Measurements from ENCODE around the gene TRIM37.

Gene TRIM37

DNA sequence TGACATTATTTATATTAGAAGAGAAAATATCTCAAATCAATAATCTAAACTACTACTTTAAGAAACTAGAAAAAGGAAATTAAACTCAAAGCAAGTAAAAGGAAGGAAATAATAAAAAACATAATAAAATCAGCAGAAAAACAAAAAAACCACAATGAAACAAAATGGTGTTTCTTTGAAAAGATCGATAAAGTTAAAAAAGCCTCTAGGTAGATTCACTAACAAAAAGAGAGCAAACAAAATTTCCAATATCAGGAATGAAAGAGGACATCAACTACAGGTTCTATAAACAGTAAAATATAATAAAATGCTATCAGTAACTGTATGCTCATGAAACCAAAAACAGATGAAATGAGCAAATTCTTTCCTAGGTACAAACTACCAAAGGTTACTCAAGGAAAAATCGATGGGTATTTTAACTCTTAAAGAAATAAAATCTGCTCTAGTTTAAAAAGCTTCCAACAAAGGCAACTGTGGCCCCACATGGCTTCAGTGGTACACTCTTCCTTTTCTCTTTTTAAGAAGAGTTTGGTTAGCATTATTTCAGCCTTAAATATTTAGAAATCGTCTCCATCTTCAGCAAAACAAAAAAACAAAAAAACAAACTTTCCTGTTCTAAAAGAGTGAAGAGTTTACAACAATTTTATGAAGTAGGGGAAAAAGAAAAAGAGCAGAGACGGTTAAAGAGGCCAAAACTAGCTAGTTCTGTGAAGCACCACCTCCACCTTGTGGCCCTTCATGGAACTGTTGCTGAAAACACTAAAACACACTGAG is 102.2 kb downstream of the TRIM37 start:
- TF ChIP-seq, protein P1, sequence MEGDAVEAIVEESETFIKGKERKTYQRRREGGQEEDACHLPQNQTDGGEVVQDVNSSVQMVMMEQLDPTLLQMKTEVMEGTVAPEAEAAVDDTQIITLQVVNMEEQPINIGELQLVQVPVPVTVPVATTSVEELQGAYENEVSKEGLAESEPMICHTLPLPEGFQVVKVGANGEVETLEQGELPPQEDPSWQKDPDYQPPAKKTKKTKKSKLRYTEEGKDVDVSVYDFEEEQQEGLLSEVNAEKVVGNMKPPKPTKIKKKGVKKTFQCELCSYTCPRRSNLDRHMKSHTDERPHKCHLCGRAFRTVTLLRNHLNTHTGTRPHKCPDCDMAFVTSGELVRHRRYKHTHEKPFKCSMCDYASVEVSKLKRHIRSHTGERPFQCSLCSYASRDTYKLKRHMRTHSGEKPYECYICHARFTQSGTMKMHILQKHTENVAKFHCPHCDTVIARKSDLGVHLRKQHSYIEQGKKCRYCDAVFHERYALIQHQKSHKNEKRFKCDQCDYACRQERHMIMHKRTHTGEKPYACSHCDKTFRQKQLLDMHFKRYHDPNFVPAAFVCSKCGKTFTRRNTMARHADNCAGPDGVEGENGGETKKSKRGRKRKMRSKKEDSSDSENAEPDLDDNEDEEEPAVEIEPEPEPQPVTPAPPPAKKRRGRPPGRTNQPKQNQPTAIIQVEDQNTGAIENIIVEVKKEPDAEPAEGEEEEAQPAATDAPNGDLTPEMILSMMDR (IDR thresholded peaks at IDR 0.05): peak; percentile 89

DNA sequence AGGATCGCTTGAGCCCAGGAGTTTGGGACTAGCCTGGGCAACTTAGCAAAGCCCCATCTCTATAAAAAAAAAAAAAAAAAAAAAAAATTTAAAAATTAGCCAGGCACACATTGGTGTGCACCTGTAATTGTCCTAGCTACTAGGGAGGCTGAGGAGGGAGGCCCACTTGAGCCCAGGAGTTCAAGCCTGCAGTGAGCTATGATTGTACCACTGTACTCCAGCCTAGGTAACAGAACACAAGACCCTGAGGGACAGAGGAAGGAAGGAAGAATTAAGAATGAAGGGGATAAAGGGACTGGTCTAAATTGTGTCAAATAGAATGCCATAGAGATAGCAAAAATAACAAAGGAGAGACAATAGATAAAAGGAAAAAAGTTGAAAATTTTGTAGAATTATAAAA is 102.8 kb downstream of the TRIM37 start:
- TF ChIP-seq, protein P1 (IDR thresholded peaks at IDR 0.05): no peak

DNA sequence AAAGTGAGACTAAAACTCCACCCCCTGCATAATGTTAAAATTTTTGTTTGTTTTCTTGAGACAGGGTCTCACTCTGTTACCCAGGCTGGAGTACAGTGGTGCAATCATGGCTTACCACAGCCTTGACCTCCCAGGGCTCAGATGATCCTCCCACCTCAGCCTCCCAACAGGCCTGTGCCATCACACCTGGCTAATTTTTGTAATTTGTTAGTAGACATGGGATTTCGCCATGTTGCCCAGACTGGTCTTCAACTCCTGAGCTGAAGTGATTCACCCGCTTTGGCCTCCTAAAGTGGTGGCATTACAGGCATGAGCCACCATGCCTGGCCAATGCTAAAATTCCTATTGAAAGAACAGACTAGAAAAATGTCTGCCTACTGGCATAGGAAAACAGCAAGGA is 103.8 kb downstream of the TRIM37 start:
- TF ChIP-seq, protein P1 (IDR thresholded peaks at IDR 0.05): no peak

DNA sequence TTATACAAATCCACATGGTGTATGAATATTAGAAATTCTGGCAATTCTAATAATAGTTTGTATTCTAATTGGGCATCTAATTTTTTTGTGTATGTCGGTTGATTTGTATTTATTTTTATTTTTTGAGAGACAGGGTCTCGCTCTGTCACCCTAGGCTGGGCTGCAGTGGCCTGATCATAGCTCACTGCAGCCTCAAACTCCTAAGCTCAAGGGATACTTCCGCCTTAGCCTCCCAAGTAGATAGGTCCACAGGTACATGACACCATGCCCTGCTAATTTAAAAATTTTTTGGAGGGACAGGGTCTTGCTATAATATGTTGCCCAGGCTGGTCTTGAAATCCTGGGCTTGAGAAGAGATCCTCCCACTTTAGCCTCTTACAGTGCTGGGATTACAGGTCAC is 104.6 kb downstream of the TRIM37 start:
- TF ChIP-seq, protein P1 (IDR thresholded peaks at IDR 0.05): no peak

DNA sequence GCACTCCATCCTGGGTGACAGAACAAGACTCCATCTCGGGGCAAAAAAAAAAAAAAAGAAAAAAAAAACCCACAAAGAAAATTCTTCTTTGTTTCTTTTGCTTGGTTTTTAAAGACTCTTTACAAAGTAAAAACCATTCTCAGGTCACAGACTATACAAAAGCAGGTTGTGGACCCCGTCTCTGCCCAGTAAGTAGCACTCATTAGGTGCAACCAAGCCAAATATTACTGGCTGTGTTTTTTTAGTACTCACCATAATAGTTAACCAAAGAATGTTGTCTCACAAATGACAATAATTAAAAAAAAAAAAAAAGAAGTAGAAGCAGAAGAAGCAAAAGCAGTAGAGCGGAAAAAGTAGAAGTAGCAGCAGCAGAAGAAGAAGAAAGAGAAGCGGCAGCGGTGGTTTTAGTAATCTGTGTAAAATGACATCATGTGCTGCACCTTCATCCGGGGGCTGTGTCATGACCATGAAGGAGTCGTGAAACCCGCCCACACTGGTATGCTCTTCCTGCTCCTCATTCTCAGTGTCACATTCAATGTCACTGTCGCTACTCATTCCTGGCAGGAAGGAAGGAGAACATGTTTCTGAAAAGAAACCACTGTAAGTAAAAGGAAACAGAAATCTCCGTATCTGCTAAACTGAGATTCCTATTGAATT is 105.4 kb downstream of the TRIM37 start:
- TF ChIP-seq, protein P1 (IDR thresholded peaks at IDR 0.05): no peak

DNA sequence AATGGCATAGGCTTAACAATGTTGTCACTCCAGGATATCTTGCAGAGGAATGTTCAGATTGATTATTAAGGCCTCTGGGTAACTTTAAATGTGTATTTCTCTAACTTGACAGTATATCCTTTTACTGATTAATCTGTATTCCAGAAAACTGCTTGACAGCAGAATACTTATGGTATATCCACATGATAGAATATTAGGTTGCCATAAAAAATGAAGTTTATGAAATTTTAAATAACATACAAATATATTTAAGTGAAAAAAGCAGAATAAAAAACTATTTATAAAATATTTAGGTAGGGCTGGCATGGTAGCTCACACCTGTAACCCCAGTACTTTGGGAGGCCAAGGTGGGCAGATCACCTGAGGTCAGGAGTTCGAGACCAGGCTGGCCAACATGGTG is 106.7 kb downstream of the TRIM37 start:
- TF ChIP-seq, protein P1 (IDR thresholded peaks at IDR 0.05): no peak

DNA sequence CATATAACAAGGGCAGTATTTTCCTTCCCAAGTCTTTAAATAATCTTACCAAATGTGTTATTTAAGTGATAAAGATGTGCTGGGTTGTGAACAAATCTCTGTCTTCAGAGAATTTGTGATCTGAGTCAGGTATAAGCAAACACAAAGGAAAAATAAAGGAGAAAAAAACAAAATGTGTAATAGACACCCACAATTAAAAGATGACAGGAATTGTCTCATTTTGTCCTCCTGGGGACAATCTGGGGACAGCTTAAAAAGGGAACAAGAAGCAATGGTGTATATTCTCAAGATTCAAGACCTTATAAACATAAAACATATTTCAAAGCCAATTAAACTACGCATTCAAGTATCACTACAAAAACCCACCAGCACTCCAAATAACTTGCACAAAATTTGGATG is 107.2 kb downstream of the TRIM37 start:
- TF ChIP-seq, protein P1 (IDR thresholded peaks at IDR 0.05): no peak
